HL-60 (cell line): ENCODE measurements around the gene VSTM2L.

Experiments
- DNase-seq, 2 experiments: peaks; one replicate each; pipeline ENCODE4 v3.0.0-alpha.2; 2010 to 2020; ENCODE audit warnings: low read depth in 1 of 2, low spot score in 1 of 2
- H3K27ac ChIP-seq: fragments of 250-450 bp; sonication (Bioruptor Pico); replicated peaks from 2 replicates; pipeline ENCODE4 v1.5.1; 2020; ENCODE audit warnings: mild to moderate bottlenecking, moderate library complexity
- H3K27me3 ChIP-seq: fragments of 250-450 bp; sonication (Bioruptor Pico); 2 replicates; pipeline ENCODE4 v1.5.1; 2021; ENCODE audit warnings: mild to moderate bottlenecking, moderate library complexity; ENCODE audit not compliant: insufficient read depth, poor library complexity, severe bottlenecking
- H3K4me3 ChIP-seq: replicated peaks from 2 replicates; pipeline ENCODE4 v1.5.1; 2011; ENCODE audit warnings: mild to moderate bottlenecking, control low read depth, low read length; ENCODE audit not compliant: insufficient read depth
- CTCF ChIP-seq: IDR thresholded peaks from one replicate; pipeline ENCODE4 v1.5.1; 2011; ENCODE audit warnings: low read length, control low read depth, inconsistent platforms; ENCODE audit not compliant: insufficient read depth
- GABPA ChIP-seq: IDR thresholded peaks from 2 replicates; pipeline ENCODE4 v1.6.1; 2012; ENCODE audit warnings: low read depth
- POLR2AphosphoS5 ChIP-seq: IDR thresholded peaks from 2 replicates; pipeline ENCODE4 v1.6.1; 2012; ENCODE audit warnings: low read depth
- SPI1 ChIP-seq: IDR thresholded peaks from 2 replicates; pipeline ENCODE4 v1.6.1; 2012; ENCODE audit warnings: low read depth, mild to moderate bottlenecking, borderline replicate concordance
- TF ChIP-seq, protein P1 (sequence below): IDR thresholded peaks from 2 replicates; pipeline ENCODE4 v1.6.1; 2012; ENCODE audit warnings: low read depth; ENCODE audit not compliant: insufficient replicate concordance

VSTM2L gene

DNA sequence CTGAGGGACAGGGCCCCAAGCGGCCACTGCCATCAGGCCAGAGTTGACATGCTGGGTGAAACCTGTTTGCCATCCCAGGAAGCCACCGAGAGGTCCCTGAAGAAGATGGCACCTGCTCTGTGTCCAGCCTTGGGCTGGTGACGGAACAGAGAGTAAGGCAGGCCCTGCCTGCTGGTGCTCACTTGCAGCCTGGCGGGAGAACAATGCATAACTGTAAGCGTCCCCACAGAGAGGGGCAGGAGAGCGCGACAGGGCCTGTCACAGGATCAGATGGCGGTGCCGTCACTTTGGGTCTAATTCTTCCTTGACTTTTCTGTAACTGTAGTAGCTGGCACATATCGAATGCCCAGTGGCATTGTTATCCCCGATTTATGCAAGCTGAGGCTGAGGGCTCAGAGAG, 29.0 kb upstream of the VSTM2L start:
- Histone ChIP-seq H3K27me3 (no peaks in the 10 kb centered on the region), H3K27ac (no peak overlapping the region), H3K4me3 (no peak overlapping the region)
- no peak for TF ChIP-seq SPI1
- no peak for TF ChIP-seq POLR2AphosphoS5
- no peak for TF ChIP-seq CTCF
- no peak for TF ChIP-seq GABPA
- TF ChIP-seq, protein P1, sequence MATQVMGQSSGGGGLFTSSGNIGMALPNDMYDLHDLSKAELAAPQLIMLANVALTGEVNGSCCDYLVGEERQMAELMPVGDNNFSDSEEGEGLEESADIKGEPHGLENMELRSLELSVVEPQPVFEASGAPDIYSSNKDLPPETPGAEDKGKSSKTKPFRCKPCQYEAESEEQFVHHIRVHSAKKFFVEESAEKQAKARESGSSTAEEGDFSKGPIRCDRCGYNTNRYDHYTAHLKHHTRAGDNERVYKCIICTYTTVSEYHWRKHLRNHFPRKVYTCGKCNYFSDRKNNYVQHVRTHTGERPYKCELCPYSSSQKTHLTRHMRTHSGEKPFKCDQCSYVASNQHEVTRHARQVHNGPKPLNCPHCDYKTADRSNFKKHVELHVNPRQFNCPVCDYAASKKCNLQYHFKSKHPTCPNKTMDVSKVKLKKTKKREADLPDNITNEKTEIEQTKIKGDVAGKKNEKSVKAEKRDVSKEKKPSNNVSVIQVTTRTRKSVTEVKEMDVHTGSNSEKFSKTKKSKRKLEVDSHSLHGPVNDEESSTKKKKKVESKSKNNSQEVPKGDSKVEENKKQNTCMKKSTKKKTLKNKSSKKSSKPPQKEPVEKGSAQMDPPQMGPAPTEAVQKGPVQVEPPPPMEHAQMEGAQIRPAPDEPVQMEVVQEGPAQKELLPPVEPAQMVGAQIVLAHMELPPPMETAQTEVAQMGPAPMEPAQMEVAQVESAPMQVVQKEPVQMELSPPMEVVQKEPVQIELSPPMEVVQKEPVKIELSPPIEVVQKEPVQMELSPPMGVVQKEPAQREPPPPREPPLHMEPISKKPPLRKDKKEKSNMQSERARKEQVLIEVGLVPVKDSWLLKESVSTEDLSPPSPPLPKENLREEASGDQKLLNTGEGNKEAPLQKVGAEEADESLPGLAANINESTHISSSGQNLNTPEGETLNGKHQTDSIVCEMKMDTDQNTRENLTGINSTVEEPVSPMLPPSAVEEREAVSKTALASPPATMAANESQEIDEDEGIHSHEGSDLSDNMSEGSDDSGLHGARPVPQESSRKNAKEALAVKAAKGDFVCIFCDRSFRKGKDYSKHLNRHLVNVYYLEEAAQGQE = no peak
- no peak for DNase-seq

- DNase-seq = no peak
- TF ChIP-seq GABPA = no peak
- TF ChIP-seq POLR2AphosphoS5 = no peak
- TF ChIP-seq SPI1 = no peak
- TF ChIP-seq CTCF = no peak
- TF ChIP-seq, protein P1 = no peak
Measured at GRCh38 chr20:37875460-37876175, 27.3 kb upstream of the VSTM2L start.

GRCh38 chr20:37876863-37877262, 26.1 kb upstream of the VSTM2L start:
- Histone ChIP-seq H3K27ac (no peak overlapping the region), H3K4me3 (no peak overlapping the region), H3K27me3 (no peaks in the 10 kb centered on the region)
- TF ChIP-seq, protein P1 = no peak
- no peak for TF ChIP-seq POLR2AphosphoS5
- TF ChIP-seq SPI1 = no peak
- TF ChIP-seq GABPA = no peak
- TF ChIP-seq CTCF = no peak
- DNase-seq = no peak

More at GRCh38 chr20:37875460-37876175, 27.3 kb upstream of the VSTM2L start:
- no peak overlapping the region for H3K27ac ChIP-seq
- H3K27me3 ChIP-seq = no peaks in the 10 kb centered on the region
- H3K4me3 ChIP-seq = no peak overlapping the region
